GM21529 (cell line): ENCODE results near the gene ARHGAP29.
A peak's percentile ranks its signal among the peaks of the same experiment; 100 is the strongest.

Experiments
- ATAC-seq: cut with Tn5 transposase; IDR thresholded peaks from one replicate; pipeline ENCODE4 v1.9.1; 2021; ENCODE audit not compliant: unreplicated experiment

ARHGAP29 gene

DNA sequence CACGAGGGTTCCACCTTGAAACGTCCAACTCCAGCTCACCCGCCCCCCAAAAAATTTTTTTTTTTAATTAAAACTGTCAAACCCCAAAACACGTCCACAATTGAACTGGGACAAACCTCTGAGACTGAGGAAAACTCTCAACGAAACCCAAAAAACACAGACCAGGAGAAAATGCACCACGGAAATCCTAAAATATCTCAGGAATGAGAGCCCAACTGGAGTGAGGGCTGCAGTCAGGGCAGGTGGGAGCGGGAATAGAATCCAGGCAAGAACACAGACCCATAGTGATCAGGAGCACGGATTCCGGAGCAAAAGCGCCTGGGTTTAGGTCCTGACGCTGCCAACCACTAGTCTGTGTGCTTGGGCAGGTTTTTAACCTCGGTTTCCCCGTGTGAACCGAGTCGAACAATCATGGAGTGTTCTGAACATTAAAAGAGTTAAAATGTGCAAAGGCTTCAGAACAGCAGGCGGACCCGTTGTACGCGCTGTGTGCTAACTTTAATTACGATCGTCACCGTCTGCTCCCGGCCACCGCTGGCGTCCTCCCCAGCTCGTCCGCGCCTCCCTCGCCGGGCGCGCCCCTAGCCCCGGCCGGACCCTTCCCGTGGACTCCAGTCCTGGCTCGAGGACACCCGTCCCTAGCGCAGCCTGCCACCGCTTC is 624 bp downstream of the ARHGAP29 start:
- ATAC-seq = peak; percentile 30

DNA sequence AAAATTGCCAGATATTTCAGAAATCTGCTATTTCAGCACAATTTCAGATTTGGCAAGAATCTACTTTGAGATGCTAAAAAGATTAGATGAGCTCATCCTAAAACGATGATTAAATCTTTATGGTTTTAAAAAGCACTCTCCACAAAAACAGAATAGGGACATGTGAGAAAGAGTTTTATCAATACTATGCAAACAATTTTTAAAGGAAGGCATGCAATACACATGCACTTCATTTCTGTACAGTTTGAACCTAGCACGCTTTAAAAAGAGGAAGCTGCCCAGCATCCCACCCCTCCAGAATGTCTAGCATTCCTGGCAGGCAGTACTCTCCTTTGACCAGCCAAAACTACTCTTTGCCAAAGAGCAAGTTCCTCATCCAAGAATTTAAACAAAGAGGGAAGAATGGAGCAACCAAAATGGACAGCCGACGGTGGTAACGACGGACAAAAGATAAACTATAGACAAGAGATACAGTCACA is 1.3 kb downstream of the ARHGAP29 start:
- ATAC-seq = no peak

DNA sequence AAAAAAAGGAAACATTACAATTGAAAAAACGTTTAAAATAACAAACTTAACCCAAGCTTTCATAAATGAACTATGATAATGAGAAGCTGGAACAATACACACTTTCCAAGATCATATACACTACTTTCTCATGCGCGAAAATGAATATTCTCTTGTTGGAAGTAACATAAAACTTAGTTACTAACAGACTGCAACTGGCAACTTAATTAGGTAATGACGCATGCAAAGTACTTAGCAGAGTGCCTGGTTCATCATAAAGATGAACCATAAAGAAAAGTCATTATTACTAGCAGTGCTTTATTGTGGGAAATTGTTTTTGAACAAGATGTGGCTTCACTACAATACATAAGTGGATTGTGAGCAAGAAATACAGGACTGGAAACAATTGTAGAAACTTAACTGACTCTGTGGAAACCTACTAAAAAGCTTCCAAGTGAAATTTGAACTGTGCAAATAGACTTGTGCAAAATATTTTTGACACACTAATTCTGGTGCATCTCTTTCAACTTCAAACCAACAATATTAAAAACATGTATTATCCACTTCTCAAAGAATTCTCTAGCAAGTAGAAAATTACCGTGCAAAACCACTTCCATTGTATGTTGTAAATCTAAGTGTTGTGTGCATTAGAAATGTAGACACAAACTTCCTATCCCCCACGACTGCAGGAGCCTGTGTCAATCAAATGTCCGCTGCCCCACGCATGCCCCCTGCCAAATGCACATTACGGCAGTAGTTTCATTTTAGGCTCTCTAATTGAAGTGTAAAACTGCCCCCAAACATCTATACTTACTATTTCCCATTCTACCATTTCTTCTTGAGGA is 2.0 kb downstream of the ARHGAP29 start:
- ATAC-seq = no peak

DNA sequence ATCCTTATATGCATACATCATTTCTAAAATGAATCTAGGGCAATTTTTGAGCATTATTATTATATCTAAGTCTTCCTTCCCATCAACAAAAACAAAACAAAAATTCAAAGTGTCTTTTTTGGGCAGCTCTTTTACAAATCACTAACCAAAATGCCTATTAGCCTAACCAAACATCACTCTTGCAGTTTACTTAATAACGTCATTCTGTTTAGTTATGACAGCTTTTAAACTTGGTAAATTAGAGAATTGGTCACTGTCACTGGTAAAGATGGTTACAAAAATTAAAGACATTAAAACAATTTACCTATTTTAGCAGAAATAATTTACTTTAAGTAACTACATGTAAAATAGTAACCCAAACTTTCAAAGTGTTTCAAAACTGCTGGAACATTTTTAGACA is 2.8 kb downstream of the ARHGAP29 start:
- no peak for ATAC-seq

DNA sequence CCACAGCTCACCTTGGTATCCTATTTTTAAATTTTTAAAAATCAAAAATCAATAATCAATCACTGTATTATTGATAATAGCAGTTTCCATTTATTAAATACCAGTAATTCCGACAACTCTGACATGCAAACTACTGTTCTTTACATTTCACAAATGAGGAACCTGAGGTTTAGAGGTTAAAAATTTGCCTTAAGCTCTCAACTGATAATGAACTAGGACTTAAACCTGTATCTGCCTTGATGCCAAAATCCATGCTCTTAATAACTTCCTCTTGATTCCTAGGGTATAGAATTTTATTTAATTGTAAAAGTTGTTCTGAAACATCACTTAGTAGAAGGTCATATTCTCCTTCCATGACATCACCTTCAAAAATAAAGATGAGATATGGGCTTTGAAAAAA is 5.6 kb downstream of the ARHGAP29 start:
- ATAC-seq = no peak

DNA sequence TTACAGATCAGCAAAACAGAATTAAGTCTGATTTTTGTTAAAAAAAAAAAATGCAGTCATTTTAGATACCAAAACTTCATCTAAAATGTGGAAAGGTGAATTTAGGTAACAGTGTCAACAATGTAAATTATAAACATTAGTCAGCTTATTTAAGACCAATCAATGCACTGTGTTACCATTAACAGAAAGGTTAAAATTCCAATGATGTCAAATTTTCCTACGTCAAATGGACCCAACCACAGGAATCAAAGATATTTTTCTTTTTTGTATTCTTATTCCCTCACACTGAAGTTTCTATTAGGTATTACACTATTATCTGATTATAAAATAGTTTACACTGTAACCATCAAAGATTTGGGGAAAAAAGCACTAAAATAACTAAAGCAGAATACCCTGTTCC is 6.5 kb downstream of the ARHGAP29 start:
- no peak for ATAC-seq

DNA sequence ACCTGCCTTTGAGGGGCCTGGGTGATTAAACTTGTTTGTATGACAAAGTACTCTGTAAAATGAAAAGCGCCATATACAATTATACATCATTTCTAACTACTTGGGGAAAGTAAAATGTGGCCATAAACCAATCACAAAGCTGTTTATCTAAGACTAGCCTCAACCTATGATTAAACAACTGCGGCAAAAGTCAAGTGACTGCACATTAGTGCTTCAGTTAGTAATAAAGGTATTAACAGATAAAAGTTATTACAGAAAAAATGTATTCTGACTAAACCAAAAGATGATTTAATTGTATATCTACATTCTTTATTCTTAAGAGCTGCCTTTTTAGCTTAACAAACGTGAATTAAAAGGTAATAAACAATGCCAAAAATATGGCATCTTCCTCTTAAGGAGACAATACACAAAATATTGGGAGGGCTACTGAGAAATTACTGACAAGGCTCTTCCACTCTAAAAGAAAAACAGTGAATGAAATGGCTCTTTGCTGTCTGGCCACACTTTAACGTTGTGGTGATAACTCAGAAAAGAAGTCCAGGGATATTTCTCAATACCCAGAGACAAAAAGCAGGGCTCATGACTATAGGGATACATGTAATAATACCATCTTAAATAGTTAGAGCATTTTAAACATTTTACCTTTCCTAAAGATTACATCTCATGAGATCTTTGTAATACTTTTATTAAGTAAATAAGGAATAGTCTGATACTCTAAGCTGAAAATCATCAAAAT is 8.6 kb downstream of the ARHGAP29 start:
- ATAC-seq = no peak

DNA sequence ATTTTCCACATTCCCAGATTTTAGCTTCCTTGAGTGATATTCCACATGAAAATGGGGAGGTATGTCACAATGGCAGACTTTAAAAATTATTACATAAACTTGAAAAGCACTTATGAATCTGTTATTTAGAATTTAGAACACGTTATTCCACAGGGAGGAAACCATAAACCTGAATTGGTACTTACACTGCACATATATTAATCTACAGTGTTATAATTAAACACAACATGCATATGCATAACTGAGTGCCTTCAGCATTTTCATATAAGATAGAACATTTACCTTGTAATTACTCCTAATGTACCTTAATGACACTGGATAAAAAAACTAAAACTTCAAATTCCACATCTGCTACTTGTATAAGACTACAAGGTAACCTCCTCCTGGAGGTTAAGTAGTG is 9.8 kb downstream of the ARHGAP29 start:
- no peak for ATAC-seq

DNA sequence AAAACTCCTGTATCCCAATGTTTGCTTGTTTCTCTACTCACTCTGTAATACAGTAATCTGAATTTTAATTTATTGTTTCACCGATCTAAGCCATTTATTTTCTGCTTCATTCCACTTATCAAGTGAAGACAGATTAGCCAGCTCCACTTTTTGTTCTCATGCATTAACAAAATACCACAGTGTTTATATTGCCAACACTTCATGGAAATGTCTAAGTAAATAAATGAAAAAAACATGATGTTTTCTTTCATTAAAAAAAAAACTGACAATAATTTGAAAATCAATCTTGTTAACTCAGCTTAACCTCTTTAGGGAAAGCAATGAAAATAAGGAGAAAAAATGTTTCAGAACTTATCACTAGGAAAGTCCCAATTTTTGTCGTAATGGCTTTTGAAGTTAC is 11.5 kb downstream of the ARHGAP29 start:
- no peak for ATAC-seq

DNA sequence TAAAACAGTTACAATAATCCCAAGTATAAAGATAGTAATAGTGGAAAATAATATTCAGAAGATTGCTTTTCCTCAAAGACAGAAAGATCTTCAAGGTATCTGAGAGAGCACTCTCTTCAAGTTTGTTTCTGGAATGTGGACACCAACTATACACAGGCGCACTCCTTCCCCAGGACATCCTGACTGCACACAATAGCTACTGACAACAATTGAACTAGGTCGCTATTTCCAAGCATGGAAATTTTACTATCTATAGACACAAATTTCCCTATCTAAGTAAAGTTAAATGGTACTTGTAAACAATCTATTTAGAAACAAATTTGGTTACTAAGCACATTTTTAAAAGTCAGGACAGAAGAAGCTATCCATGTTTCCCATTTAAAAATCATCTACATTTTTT is 19.1 kb downstream of the ARHGAP29 start:
- no peak for ATAC-seq

DNA sequence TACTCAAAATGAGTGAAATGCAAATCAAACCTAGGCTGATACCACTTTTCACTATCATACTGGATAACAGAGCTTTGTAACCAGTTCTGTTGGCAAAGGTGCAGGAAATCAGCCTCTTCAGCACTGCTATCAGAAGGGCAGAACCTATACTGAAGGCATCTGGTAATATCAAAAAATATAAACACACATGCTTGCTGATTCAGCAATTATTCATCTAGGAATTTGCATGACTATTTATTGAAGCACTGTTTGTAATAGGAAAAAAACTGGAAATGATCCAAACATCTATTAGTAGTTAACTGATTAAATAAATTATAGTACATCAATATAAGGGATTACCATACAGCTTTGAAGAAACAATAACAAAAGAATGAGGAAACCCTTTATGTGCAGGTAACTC is 21.4 kb downstream of the ARHGAP29 start:
- no peak for ATAC-seq

DNA sequence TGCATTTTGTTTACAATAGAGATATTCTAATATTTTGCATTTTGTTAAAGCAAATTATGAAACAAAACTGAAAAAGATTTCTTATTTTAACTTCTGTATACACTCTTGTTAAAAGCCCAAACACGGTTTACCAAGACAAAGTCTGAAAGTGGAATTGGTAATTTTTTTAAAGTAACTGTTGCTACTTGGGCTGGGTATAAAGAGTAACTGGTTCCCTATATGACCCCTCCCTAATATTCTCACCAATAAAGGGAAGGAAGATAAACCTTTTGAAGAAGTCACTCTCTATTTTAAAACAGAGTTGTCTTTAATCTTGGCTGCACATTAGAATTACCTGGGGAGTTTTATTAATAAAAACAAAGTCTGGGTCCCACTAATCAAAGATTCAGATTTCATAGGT is 27.4 kb downstream of the ARHGAP29 start:
- no peak for ATAC-seq

DNA sequence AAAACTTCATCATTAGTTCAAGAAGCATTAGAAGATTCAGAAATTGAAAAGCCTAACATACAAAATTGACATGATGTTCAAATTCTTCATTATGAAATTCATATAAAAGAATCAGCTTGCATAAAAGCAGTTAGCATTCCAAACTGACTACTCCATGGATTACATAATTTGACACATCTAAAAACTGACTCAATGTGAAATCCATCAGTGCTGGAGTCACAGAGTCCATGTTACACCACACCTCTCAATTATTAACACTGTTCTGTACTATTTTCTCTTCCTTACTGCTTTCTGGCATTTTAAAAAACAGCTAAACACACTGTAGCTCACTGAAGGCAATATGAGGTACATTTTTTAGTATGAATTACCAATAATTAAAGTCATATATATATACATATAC is 28.0 kb downstream of the ARHGAP29 start:
- ATAC-seq = no peak

DNA sequence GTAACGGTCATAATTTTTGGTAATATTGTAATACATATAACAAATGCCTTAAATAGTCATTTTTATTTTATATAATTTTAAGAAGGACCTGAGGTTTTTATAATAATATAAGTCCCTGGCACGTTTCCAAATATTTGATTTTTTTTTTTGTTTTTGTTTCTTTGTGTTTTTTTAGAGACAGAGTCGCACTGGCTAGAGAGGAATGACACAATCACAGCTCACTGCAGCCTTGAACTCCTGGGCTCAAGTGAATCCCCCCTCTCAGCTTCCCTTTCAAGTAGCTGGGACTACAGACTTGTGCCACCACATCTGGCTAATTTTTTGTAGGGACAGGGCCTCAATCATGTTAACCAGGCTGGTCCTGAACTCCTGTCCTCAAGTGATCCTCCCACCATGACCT is 29.7 kb downstream of the ARHGAP29 start:
- ATAC-seq = no peak

DNA sequence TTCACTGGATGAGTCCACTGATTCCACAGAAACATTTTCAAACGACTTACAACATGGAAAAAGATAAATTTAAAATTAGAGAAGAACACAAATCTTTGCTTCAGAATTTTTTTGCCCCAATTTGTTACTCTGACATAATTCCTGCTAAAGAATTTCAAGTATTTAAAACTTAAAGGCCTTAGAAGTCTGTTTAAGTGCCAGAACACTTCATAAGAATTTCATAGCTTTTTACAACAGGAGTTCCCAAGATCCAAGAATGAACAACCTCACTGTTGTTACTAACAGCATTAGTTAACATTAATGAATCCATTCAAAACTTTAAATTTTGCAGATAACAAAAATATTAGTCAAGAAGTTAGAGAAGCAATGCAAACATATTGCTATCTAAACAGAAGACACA is 31.7 kb downstream of the ARHGAP29 start:
- ATAC-seq = no peak

DNA sequence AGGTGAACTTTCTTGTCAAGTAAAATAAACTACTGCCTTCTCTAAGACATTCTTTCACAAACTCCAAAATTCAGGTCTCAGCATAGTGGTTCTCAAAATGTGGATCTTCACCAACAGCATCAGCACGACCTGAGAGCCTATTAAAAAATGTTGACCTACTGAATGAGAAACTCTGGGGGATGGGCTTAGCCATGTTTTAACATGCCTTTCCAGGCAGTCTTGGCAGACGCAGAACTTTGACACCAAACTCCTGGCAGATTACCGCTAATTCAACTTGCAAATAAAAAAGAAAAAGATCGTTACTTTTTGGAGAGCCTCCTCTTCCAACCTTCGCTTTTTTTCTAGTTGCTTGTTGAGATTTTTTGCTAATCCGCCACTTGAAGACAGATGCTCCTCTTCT is 35.1 kb downstream of the ARHGAP29 start:
- ATAC-seq = no peak

DNA sequence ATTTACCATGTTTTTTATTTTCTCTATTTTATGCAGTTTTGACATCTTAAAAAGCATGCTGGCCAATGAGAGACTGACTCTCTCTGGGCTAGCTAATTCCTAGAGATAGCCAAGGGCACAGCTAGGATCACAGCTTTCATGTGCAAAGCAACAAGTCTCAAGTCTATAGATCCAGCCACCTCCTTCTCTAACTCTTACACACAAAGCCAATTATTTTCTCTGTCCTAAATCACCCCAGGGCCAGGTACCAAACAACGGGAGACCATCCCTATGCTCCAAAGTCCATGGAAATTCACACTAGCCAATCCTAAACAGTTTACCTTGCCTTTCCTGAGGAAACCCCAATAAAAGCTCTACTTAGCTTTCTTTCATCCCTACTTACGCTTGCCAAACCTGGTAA is 38.0 kb downstream of the ARHGAP29 start:
- no peak for ATAC-seq

DNA sequence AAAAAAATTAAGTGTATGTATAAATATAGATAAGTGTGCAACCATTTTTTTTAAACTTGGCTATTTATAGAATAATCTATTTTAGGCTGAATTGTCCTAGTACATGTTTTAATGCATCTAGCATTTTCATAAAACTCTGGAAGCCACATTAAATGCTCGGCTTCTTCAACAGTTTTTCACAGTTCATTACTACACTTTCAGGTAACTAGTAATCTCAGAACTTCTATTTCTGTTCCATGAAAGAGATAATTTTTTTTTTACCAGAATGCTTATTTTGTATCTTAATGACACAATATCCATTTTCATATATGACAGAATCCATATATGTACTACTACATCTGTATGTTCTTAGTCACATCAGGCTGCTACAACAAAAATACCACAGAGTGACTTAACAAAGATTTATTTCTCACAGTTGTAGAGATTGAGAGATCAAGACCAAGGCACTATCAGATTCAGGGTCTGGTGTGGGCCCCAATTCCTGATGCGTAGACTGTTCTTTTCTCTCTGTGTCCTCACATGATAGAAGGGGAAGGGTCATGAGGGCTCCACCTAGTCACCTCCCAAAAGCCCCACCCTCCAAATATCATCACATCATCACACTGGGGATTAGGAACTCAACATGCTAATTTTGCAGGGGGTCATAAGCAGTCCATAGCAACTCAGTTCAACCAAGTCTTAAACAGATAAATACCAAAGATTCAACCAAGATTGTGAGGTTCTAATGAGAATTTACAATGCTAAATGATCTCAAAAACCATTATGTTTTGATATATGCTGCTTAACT is 43.1 kb downstream of the ARHGAP29 start:
- ATAC-seq = no peak

DNA sequence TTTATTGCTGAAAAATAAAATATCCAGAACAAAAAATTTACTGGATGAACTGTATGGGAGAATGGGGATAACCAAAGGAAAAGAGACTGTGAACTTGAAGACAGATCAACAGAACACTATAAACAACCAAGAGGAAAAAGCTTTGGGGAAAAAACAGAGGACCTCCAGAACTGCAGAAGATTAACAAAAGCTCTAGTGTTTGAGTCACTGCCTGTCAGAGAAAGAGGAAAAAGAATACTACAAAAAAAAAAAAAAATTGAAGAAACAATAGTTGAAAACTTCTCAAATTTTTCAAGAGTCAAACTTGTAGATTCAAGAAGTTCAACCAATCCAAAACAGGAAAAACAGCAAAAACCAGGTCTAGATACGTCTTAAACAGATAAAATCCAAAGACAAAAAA is 44.3 kb downstream of the ARHGAP29 start:
- no peak for ATAC-seq

DNA sequence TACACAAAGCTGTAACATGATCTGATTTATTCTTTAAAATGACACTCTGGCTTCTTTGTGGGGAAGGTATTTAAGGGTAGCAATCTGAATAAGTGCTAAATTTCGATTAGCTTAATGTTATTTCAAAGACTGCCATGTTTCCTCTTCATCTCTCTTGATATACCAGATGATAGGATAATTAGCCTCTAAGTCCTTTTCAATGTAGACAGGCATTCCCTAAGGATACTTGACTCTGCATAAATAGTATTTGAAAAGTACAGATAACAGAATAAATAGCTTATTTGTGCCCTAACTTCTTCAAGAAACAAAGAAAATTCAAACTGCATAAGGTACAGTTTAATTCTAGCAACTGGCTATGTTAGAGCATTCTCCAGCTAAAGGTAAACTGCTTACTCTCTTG is 46.2 kb downstream of the ARHGAP29 start:
- ATAC-seq = no peak

DNA sequence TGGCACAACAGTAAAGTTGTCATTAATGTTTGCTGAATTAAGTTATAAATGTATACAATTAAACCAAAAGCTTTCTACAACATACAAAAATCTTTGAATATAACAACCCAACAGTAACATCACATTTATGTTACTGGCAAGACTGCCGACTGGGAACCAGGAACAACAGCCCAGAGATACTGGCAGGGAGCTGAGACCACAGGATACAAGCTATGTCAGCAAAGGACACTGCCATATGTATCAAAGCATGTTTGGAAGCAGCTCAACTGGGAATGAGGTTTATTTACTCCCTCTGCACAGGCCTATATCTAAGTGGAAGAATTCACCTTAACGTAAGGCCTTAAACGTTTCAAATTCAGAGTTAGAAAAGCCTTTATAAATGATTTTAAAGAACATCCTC is 50.4 kb downstream of the ARHGAP29 start:
- no peak for ATAC-seq
